ENCODE measurements around the gene TNNT3.
"Not testable (repeated sequence)": the region's sequence is repeated elsewhere in the genome, so short reads cannot be mapped to it uniquely, and the experiment has no call there.

Gene TNNT3

DNA sequence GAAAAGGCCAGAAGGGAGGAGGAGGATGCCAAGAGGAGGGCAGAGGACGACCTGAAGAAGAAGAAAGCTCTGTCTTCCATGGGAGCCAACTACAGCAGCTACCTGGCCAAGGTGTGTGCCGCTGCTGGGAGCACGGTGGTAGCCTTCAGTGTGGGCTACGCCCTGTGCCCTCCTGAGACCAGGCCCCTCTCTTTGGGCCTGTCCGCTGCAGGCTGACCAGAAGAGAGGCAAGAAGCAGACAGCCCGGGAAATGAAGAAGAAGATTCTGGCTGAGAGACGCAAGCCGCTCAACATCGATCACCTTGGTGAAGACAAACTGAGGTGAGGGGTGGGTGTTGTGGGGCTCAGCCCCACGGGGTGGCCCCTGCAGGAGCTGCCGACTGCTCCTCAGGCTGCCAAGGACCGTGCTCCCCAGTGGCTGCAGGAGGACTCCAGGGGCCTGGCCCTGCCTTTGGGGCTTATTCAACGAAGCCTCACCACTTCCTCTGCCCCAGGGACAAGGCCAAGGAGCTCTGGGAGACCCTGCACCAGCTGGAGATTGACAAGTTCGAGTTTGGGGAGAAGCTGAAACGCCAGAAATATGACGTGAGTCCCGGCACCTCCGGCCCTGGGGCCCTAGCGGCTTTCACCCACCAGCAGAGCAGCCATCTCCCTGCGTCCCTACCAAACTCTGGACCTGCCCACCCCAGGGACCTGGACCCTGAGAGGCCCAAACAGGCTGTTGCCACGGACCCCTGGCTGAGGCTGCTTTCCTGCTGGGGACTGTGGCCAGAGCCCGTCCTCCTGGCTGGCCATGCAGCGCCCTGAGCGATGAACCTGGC is 15.0 kb downstream of the TNNT3 start:
- DNase-seq: no peak
- TF ChIP-seq GATA1 (IDR thresholded peaks at IDR 0.05; ENCODE audit: low read depth, low read length) (no peak), POLR2A (IDR thresholded peaks at IDR 0.05; ENCODE audit: low read length) (no peak)

DNA sequence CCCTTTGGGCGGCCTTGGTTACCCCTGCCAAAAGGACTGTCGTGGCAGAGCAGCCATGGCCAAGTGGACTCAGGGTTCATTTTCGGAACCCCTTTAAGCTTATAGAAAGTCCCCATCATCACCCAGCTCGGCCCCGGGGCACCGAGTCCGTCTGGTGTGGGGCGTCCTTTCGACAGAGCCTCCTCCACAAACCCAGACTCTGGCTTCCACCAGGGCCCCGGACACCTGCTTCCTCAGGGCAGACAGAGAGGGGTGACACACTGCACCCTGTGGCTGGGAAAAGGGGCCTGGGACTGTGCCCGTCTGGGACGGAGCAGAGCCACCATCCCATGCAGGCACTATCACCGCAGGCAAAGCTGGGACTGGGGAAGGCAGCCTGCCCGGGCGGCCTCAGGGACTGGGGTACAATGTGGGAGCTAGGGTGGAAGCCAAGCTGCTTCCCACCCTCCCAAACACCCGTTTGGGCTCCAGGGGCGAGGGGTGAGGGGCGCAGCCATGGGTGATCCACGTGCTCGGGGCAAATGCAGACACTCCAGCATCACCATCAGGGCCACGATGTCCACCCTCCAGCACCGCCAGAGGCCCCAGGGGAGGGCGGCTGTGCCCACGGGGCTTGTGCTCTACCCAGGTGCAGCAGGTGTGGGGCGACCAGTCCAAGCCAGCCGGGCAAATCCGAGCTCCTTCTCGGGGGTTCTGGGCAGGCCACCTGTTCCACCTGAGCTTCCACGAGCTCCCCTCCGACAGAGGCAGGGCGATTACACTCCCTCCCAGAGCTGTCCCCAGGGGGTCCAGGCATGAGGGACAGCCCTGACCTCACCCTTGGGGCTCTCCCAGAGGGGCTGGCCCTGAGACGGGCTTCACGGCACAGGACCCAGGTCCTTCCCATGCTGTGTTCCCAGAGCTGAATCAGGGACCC is 15.9 kb downstream of the TNNT3 start:
- TF ChIP-seq GATA1 (IDR thresholded peaks at IDR 0.05; ENCODE audit: low read depth, low read length): no peak
- no peak for TF ChIP-seq POLR2A (IDR thresholded peaks at IDR 0.05; ENCODE audit: low read length)
- DNase-seq: no peak

DNA sequence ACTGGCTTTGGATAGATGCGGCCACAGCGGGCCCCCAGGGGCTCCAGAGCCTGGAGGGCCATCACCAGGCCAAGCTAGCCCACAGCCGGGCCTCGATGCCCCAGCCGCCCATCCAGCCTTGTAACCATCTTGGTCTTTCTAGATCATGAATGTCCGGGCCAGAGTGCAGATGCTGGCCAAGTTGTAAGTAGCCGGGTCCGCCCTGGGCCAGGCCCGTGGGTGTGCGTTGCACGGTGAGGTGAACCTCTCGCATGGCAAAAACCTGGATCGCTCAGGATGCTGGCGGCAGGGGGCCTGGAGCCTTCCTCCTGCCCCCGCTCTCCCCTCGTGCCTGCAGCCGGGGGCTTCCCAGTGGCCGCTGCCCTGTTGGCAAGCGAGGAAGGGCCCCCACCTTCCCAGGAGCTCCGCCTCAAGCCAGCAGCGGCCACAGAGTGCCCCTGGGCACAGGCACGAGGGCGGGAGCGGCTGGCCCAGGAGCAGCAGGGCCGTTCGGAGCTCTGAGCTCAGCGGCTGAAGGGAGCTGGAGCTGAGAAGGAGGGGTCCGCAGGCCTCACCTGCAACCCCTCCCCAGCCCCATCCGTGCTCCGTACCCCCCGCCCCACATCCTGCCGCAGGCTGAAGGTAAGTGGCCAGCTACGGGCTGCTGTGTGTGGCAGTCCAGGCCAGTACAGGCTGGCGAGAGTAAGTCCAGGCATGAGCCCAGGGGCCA is 16.7 kb downstream of the TNNT3 start:
- DNase-seq: no peak
- no peak for TF ChIP-seq POLR2A (IDR thresholded peaks at IDR 0.05; ENCODE audit: low read length)
- no peak for TF ChIP-seq GATA1 (IDR thresholded peaks at IDR 0.05; ENCODE audit: low read depth, low read length)

DNA sequence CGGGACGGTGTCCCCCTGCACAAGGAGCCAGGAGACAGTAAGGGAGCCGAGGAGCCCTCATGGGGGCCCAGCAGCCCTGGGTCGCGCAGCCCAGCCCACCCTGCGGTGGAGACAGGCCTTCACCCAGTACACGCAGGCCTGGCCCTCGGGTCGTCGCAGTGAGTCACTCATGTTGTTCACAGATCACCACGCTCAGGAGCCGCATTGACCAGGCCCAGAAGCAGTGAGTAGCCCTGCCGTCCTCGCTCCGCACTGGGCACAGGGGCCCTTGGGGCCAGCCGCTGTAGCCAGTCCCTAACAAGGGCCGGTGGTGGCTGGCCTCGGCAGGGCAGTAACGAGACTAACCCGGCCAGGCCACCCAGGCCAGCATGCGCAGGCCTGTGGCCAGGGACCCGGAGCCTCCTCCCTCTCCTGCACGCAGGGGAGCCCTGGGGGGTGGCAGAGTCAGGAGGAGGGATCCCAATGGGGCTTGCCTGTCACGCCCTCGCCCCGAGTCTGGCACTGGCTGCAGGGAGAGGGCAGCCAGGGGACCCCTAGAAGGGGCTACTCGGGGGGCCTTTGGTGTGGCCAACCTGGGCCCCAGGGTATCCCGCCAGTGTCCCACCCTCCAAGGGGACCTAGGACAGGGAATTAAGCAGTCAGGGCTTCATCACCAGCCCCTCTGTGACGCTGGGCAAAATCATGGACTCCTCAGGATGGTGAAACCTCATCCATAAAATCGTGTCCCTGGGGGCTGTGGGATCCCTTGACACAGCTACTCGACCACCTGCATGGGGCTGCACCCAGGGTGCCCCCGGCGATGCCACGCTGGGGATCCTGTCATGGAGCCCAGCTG is 17.5 kb downstream of the TNNT3 start:
- no peak for DNase-seq
- TF ChIP-seq POLR2A (IDR thresholded peaks at IDR 0.05; ENCODE audit: low read length) (no peak), GATA1 (IDR thresholded peaks at IDR 0.05; ENCODE audit: low read depth, low read length) (no peak)

DNA sequence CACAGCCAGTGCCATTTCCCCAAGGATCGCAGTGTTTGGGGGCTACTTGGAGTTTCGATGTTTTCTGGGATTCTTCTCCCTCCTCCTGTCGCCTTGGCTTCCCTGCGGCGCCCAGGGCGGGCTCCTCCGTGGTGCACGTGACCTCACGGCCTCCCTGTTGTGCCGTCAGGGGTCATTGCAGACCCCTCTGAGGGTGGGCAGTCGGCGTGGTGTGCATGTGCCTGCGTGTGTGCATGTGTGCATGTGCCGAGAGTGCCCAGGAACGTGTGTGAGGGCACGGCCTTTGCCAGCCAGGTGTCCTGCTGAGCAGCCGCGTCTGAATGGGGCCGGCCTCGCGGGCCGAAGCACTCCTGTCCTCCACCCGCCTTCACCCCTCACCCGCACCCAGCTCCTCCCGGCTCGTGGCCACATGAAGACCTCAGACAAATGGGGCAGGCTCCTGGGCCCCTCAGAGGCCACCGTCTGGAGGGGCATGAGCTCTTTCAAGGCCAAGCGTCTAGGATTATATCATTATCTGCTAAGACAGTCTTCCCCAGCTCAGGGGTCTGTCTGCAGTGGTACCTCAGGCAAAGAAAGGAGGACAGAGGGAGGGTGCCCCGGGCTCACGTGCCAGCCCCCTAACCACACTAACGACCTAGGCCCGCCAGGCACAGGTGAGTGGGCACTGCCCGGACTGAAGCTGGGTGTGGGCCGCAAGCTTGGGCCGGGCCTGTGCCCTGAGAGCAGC is 18.3 kb downstream of the TNNT3 start:
- TF ChIP-seq GATA1 (IDR thresholded peaks at IDR 0.05; ENCODE audit: low read depth, low read length) (no peak), POLR2A (IDR thresholded peaks at IDR 0.05; ENCODE audit: low read length) (no peak)
- no peak for DNase-seq

DNA sequence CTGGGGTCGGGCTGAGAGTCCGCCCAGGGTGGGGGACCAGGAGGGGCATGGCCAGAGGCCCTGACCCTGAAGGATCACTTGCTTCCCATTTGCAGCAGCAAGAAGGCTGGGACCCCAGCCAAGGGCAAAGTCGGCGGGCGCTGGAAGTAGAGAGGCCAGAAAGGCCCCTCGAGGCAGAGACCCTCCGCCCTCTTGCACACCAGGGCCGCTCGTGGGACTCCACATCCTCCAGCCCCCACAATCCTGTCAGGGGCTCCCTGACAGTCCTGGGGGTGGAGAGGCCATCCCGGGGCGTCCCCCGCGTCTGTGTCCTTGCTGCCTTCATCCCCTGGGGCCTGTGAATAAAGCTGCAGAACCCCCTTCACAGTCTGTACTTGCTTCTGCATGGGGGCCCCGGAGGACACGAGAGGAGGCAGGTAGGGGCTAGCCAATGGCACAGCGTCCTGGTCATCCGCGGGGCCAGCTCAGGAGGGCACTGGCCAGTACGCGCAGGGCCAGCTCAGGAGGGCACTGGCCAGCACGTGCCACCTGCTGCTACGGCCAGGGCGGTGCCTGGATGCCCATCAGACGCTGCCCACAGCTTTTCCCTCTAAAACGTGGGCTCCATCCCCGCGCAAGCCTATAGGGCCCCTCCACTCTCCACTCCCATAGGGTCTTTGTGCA is 19.0 kb downstream of the TNNT3 start:
- DNase-seq: no peak
- TF ChIP-seq GATA1 (IDR thresholded peaks at IDR 0.05; ENCODE audit: low read depth, low read length) (no peak), POLR2A (IDR thresholded peaks at IDR 0.05; ENCODE audit: low read length) (no peak)

DNA sequence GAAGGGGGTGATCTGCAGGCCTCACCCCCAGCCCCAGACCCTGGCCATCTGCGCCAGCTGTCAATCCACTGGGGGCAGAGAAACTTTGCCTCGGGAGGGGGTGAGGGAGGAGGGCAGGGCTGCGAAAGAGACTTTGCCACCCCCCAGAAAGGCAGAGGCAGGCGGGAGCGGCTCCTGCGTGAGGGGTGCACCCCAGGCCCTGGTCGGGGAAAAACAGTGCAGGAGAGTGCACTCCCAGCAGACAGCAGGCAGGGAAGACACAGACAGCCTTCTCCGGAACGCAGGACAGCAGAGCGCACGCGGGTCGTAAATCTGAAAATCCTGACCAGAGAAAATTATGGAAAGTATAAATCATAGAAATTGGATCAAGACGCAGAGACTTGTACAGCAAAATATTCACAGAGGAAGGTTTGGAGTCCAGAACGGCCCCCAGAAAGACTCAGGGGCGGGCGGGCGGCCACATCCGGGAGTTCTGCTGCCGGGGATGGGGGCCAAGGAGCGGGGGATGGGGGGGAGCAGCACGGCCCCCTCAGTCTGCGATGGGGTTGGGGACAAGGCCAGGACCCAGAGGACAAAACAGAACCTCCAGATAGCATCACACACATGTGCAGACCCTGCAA is 19.6 kb downstream of the TNNT3 start:
- no peak for TF ChIP-seq GATA1 (IDR thresholded peaks at IDR 0.05; ENCODE audit: low read depth, low read length)
- DNase-seq: peak in 1 of 2 experiments; percentile 30

DNA sequence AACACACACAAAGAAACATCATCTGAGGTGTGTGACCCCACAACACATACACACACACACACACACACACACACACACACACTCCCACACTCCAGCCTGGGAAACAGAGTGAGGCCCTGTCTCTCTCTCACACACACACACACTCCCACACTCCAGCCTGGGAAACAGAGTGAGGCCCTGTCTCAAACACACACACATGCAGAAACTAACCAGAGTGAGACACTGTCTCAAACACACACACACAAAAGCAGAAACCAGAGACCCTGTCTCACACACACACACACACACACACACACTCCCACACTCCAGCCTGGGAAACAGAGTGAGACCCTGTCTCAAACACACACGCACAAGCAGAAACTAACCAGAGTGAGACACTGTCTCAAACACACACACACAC is 20.3 kb downstream of the TNNT3 start:
- not testable (repeated sequence) for DNase-seq

DNA sequence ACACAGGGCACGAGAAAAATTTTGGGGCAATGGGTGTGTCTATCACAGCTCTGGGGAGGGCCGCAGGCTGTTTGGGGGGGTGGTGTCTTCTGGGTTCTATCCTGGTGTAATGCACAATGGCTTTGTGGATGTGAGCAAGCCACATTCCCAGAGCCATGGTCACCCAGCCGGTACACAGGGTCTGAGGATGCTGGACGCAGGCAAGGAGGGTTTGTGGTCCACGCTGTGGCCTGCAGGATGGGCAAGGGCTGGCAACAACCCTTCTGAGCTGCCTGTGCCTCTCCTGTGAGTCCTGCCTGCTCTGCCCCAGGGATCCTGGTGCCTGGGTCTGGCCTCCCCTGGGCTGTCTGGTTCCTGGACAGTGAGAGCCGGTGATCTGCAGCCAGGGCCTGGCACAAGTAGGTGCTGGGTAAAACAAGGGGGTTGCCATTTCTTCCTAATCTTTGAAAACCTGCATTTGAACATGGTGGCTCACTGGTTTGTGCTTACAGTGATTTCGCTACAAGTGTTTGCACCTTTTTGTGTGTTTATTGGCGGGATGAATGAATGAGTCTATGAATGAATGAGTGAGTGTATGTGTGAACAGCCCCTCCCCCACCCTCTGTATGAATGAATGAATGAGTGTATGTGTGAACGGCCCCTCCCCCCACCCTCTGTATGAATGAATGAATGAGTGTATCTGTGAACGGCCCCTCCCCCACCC is 23.2 kb downstream of the TNNT3 start:
- TF ChIP-seq POLR2A (IDR thresholded peaks at IDR 0.05; ENCODE audit: low read length) (no peak), GATA1 (IDR thresholded peaks at IDR 0.05; ENCODE audit: low read depth, low read length) (no peak)
- DNase-seq: peak in 1 of 2 experiments; percentile 38

DNA sequence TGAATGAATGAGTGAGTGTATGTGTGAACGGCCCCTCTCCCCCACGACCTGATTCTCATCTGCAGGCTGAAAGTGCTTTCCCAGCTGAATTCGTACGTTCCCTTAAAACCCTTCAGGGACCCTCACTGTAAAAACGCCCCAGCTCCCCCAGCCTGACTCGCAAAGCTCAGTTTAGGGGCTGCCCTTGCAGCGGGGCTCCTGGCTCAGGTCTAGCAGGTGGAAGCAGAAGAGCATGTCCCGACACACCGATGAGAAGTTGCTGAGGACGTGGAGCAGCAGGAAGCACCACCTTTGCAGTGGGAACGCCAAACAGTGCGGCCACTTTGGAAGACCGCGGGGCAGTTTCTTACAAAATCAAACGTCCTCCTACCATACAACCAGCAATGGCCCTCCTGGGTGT is 24.1 kb downstream of the TNNT3 start:
- TF ChIP-seq POLR2A (IDR thresholded peaks at IDR 0.05; ENCODE audit: low read length): no peak
- no peak for TF ChIP-seq GATA1 (IDR thresholded peaks at IDR 0.05; ENCODE audit: low read depth, low read length)
- DNase-seq: no peak

DNA sequence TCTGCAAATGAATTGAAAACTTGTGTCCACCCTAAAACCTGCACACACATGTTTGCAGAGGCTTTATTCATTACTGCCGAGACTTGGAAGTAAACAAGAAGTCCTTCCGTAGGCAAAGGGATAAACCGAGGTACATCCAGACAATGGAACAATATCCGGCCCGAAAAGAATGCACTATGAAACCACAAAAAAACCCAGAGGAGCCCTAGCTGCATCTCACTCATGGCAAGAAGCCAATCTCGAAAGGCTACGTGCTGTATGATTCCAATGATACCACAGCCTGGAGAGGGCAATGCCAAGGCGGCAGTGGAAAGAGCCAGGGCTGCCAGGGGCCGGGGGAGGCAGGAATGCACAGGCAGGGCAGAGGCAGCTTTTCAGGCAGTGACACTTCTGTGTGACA is 24.5 kb downstream of the TNNT3 start:
- TF ChIP-seq POLR2A (IDR thresholded peaks at IDR 0.05; ENCODE audit: low read length) (no peak), GATA1 (IDR thresholded peaks at IDR 0.05; ENCODE audit: low read depth, low read length) (no peak)
- no peak for DNase-seq
